K562 (cell line): ENCODE measurements around the gene UBL3. TPM values are rescaled to one million over a fixed set of nuclear protein-coding genes. Genes with fewer than 3 reads are reported as not detected.

Experiments used
- ATAC-seq: fragments of 200-7000 bp; cut with Tn5 transposase; 3 replicates; pipeline ENCODE4 v1.9.1; 2020; ENCODE audit warnings: moderate library complexity
- BruUV-seq: library from RNA; stranded (reverse); fragments of 400-500 nt; replicated peaks from 2 replicates; lab custom pipeline; 2021; lab: Mats Ljungman, UMichigan
- CTCF ChIA-PET: fragments of 300-600 bp; formaldehyde crosslinking; extraction: SDS; loops from one replicate; lab custom pipeline; 2021; ENCODE audit warnings: low intra/inter-chr PET ratio; lab: Yijun Ruan, JAX
- POLR2A ChIA-PET: fragments of 300-600, 350-650 bp; sonication (Branson Sonifier 250); formaldehyde crosslinking; extraction: SDS; loops from one replicate; lab custom pipeline; 2021; ENCODE audit warnings: antibody characterized with exemption, inconsistent platforms; lab: Yijun Ruan, JAX
- DNase-seq, 4 experiments: peaks; one replicate each; pipeline versions ENCODE4 v3.0.0 to v3.0.0-alpha.2; 2011 to 2018; ENCODE audit warnings: low spot score in 3 of 4, mixed read lengths in 3 of 4; ENCODE audit errors: extremely low read depth in 1 of 4
- FAIRE-seq: peaks from 2 replicates; lab custom pipeline; 2011; peaks lifted over from hg19 to GRCh38; lab: Jason Lieb, UNC
- H2AFZ ChIP-seq: 2 replicates; pipeline ENCODE4 v1.6.0; 2011; ENCODE audit warnings: low read depth, low read length, control low read depth, inconsistent platforms
- H3K27ac ChIP-seq: fragments of 200-600 bp; 3 replicates; pipeline ENCODE4 v1.8.0; 2011; ENCODE audit warnings: low read depth, mild to moderate bottlenecking, control low read depth, inconsistent platforms, low read length, moderate library complexity, mixed read lengths; ENCODE audit errors: extremely low read depth
- H3K27me3 ChIP-seq, 2 experiments: fragments of 300-600 bp in 1 of 2; 2 replicates in 1 of 2; 3 replicates in 1 of 2; pipeline versions ENCODE4 v1.6.0 to v1.8.0; 2011; ENCODE audit warnings: inconsistent platforms in 2 of 2, low read length in 2 of 2, mild to moderate bottlenecking in 1 of 2, mixed read lengths in 1 of 2, moderate library complexity in 1 of 2; ENCODE audit not compliant: control insufficient read depth in 2 of 2, insufficient read depth in 2 of 2
- H3K36me3 ChIP-seq: fragments of 300-600 bp; 3 replicates; pipeline ENCODE4 v1.8.0; 2011; ENCODE audit warnings: mild to moderate bottlenecking, low read length, inconsistent platforms; ENCODE audit not compliant: control insufficient read depth, insufficient read depth
- H3K4me1 ChIP-seq, 2 experiments: fragments of 200-600 bp in 1 of 2; replicated peaks in 1 of 2; 2 replicates in 1 of 2; 3 replicates in 1 of 2; pipeline versions ENCODE4 v1.5.1 to v1.8.0; 2011; ENCODE audit warnings: inconsistent platforms in 2 of 2, low read length in 2 of 2, mild to moderate bottlenecking in 1 of 2, mixed read lengths in 1 of 2, moderate library complexity in 1 of 2; ENCODE audit not compliant: control insufficient read depth in 2 of 2, insufficient read depth in 2 of 2
- H3K4me2 ChIP-seq: 2 replicates; pipeline ENCODE4 v1.6.1; 2011; ENCODE audit warnings: low read length, control low read depth, inconsistent platforms, mixed read lengths; ENCODE audit not compliant: insufficient read depth
- H3K4me3 ChIP-seq: fragments of 200-600 bp; sonication (generic), shearing (Covaris generic); 2 replicates; pipeline ENCODE4 v1.5.1; 2016; ENCODE audit warnings: control low read depth, inconsistent platforms
- H3K79me2 ChIP-seq: fragments of 200-600 bp; 3 replicates; pipeline ENCODE4 v1.8.0; 2011; ENCODE audit warnings: low read length, inconsistent platforms; ENCODE audit not compliant: control insufficient read depth, insufficient read depth
- H3K9ac ChIP-seq, 2 experiments: 2 replicates each; pipeline versions ENCODE4 v1.6.0 to v1.6.1; 2011; ENCODE audit warnings: low read depth in 2 of 2, low read length in 2 of 2, control low read depth in 1 of 2, inconsistent platforms in 1 of 2, mild to moderate bottlenecking in 1 of 2, mixed read lengths in 1 of 2; ENCODE audit not compliant: insufficient read depth in 1 of 2
- H3K9me1 ChIP-seq: one replicate; pipeline ENCODE4 v1.6.0; 2011; ENCODE audit warnings: inconsistent platforms, mild to moderate bottlenecking, low read length, moderate library complexity; ENCODE audit not compliant: control insufficient read depth, insufficient read depth
- H3K9me3 ChIP-seq: replicated peaks from 2 replicates; pipeline ENCODE4 v1.5.1; 2011; ENCODE audit warnings: low read depth, low read length, inconsistent platforms; ENCODE audit not compliant: control insufficient read depth, insufficient read depth
- H4K20me1 ChIP-seq: replicated peaks from 2 replicates; pipeline ENCODE4 v1.6.1; 2011; ENCODE audit warnings: low read length, inconsistent platforms, mixed read lengths; ENCODE audit not compliant: control insufficient read depth, insufficient read depth
- CEBPB ChIP-seq: fragments of 450-650 bp; IDR thresholded peaks from 2 replicates; pipeline ENCODE4 v1.6.1; 2016; ENCODE audit warnings: missing genetic modification characterization, missing compliant biosample characterization
- GABPB1 ChIP-seq: sonication (generic); formaldehyde crosslinking; IDR thresholded peaks from 2 replicates; pipeline ENCODE4 v1.8.0; 2022; ENCODE audit warnings: mild to moderate bottlenecking, missing genetic modification reagents
- NFATC3 ChIP-seq: fragments of 450-650 bp; IDR thresholded peaks from 2 replicates; pipeline ENCODE4 v1.6.1; 2017; ENCODE audit warnings: mild to moderate bottlenecking
- POLR3A ChIP-seq: IDR thresholded peaks from 2 replicates; pipeline ENCODE4 v1.6.1; 2011; ENCODE audit warnings: borderline replicate concordance, mild to moderate bottlenecking, moderate library complexity; ENCODE audit not compliant: insufficient read length, insufficient read depth; ENCODE audit errors: extremely low read depth
- PPARD ChIP-seq: fragments of 250-450 bp; sonication (Bioruptor Pico); IDR thresholded peaks from 2 replicates; pipeline ENCODE4 v1.8.0; 2022; ENCODE audit warnings: inconsistent platforms, mild to moderate bottlenecking, moderate library complexity
- ZC3H4 ChIP-seq: sonication (generic); formaldehyde crosslinking; IDR thresholded peaks from 2 replicates; pipeline ENCODE4 v1.9.0; 2021; ENCODE audit warnings: missing genetic modification reagents, borderline replicate concordance
- ZNF3 ChIP-seq: fragments of 250-450 bp; sonication (Bioruptor Pico); IDR thresholded peaks from 2 replicates; pipeline ENCODE4 v1.5.0; 2021; ENCODE audit warnings: mild to moderate bottlenecking, moderate library complexity
- ZNF431 ChIP-seq: sonication (generic); formaldehyde crosslinking; IDR thresholded peaks from 2 replicates; pipeline ENCODE4 v1.8.0; 2022; ENCODE audit warnings: mild to moderate bottlenecking, missing genetic modification reagents
- ZNF586 ChIP-seq: fragments of 450-650 bp; formaldehyde crosslinking; conservative IDR thresholded peaks from 2 replicates; pipeline ENCODE4 v1.4.0; 2020; ENCODE audit warnings: mild to moderate bottlenecking, moderate library complexity
- WGBS: fragments of 100-300 bp; shearing (Covaris generic); methylation state at CpG from one replicate; pipeline ENCODE4 v1.1.6; 2016; ENCODE audit warnings: low coverage, mixed read lengths; ENCODE audit not compliant: insufficient coverage; ENCODE audit errors: missing lambda C conversion rate; 5-methylcytosine and 5-hydroxymethylcytosine counted together
- in situ Hi-C: fragments of 300-500 bp; cut with MboI; formaldehyde crosslinking; loops from 4 replicates; pipeline ENCODE4 v1.15.0; 2018; ENCODE audit warnings: inconsistent platforms, mixed read lengths
- intact Hi-C: fragments of 100-400 bp; cut with micrococcal nuclease; formaldehyde crosslinking; loops from 2 replicates; pipeline ENCODE4 v1.14.2; 2022
- polyA plus RNA-seq, 8 experiments: library from polyadenylated mRNA; depleted of rRNA in 4 of 8; stranded (reverse) in 5 of 8; unstranded in 3 of 8; fragments of >200 nt; fragmentation: Nextera tagmentation in 2 of 8; fragmentation: Illumina TruSeq in 1 of 8; extraction: Ambion mirVana in 2 of 8; extraction: Trizol in 1 of 8; gene quantifications; 2 replicates each; pipeline versions ENCODE4 v1.2.1 to v1.2.3, GENCODE V29; 2011 to 2014; ENCODE audit warnings: inconsistent platforms in 1 of 8, missing spikeins in 1 of 8
- total RNA-seq, 7 experiments: library from RNA; depleted of rRNA in 6 of 7; stranded (reverse); fragments of >200 nt in 6 of 7; fragmentation: Illumina TruSeq in 2 of 7; extraction: Trizol in 2 of 7; gene quantifications; 2 replicates each; pipeline versions ENCODE4 v1.2.1 to v1.2.3, GENCODE V29; 2011 to 2021; ENCODE audit warnings: low replicate concordance in 1 of 7
- TF ChIP-seq, protein P1 (sequence below), 2 experiments: fragments of 450-650 bp in 1 of 2; sonication (generic) in 1 of 2; formaldehyde crosslinking; conservative IDR thresholded peaks; 2 replicates each; pipeline versions ENCODE4 v1.4.0 to v1.8.1; 2020 to 2022; ENCODE audit warnings: mild to moderate bottlenecking in 1 of 2, missing genetic modification reagents in 1 of 2
- TF ChIP-seq, protein P2 (sequence below): fragments of 450-650 bp; IDR thresholded peaks from 2 replicates; pipeline ENCODE4 v1.6.1; 2016; ENCODE audit warnings: mild to moderate bottlenecking, moderate library complexity

UBL3 gene
- total and polyA plus RNA-seq, 9 of the 15 experiments (the other 6 are each of a cell fraction or from before 2014, with no cell fraction given) = 0.64 to 2.4 (median 1.8) TPM

DNA sequence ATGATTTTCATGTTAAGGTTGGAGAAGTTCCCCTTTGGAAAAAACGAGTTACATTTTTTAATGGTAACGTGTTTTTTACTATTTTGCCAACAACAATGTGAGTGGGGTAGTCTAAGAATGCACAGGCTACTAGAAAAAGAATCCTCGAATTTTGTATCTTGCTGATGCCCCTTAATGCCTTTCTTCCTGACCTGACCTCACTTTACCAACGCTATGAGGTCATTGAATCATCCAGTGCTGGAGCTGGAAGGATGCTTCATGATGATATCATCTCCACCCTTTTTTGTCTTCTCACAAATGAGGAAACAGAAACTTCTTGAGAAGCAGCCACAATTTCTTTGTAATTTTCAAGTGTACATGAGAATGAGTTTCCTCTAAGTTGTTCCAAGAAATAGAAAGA, 8.2 kb upstream of the UBL3 start:
- Histone ChIP-seq H3K4me2 (no peak overlapping the region), H3K27me3 (peaks cover 2 to 7% of the 10 kb centered on the region in 2 experiments; a peak in 1 of 5 replicates), H3K36me3 (no peaks in the 10 kb centered on the region), H4K20me1 (no peaks in the 10 kb centered on the region), H3K9me1 (no peaks in the 10 kb centered on the region), H3K9ac (no peak overlapping the region), H3K4me1 (no peaks in the 10 kb centered on the region), H3K79me2 (no peaks in the 10 kb centered on the region), H2AFZ (no peak overlapping the region), H3K27ac (no peak overlapping the region), H3K4me3 (no peak overlapping the region), H3K9me3 (no peaks in the 10 kb centered on the region)
- no TSS peak for BruUV-seq
- in situ Hi-C loops (no loop called here), intact Hi-C loops (no loop called here)
- FAIRE-seq (no peak), ATAC-seq (no peak), DNase-seq (no peak)
- ChIA-PET CTCF (no interaction called here), POLR2A (no interaction called here)
- 0% methylated on average over 4 of the region's 4 CpGs for WGBS
- TF ChIP-seq GABPB1 (CRISPR knock-in tag) = no peak
- TF ChIP-seq CEBPB (tag) = no peak
- TF ChIP-seq, protein P1, sequence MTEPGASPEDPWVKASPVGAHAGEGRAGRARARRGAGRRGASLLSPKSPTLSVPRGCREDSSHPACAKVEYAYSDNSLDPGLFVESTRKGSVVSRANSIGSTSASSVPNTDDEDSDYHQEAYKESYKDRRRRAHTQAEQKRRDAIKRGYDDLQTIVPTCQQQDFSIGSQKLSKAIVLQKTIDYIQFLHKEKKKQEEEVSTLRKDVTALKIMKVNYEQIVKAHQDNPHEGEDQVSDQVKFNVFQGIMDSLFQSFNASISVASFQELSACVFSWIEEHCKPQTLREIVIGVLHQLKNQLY (CRISPR knock-in tag; conservative IDR thresholded peaks at IDR 0.05) = no peak
- TF ChIP-seq ZNF3 (CRISPR knock-in tag) = no peak
- TF ChIP-seq ZNF586 (CRISPR knock-in tag) = no peak
- TF ChIP-seq POLR3A = no peak
- no peak for TF ChIP-seq PPARD (CRISPR knock-in tag)
- TF ChIP-seq NFATC3 = no peak
- TF ChIP-seq ZC3H4 = no peak
- TF ChIP-seq, protein P2, sequence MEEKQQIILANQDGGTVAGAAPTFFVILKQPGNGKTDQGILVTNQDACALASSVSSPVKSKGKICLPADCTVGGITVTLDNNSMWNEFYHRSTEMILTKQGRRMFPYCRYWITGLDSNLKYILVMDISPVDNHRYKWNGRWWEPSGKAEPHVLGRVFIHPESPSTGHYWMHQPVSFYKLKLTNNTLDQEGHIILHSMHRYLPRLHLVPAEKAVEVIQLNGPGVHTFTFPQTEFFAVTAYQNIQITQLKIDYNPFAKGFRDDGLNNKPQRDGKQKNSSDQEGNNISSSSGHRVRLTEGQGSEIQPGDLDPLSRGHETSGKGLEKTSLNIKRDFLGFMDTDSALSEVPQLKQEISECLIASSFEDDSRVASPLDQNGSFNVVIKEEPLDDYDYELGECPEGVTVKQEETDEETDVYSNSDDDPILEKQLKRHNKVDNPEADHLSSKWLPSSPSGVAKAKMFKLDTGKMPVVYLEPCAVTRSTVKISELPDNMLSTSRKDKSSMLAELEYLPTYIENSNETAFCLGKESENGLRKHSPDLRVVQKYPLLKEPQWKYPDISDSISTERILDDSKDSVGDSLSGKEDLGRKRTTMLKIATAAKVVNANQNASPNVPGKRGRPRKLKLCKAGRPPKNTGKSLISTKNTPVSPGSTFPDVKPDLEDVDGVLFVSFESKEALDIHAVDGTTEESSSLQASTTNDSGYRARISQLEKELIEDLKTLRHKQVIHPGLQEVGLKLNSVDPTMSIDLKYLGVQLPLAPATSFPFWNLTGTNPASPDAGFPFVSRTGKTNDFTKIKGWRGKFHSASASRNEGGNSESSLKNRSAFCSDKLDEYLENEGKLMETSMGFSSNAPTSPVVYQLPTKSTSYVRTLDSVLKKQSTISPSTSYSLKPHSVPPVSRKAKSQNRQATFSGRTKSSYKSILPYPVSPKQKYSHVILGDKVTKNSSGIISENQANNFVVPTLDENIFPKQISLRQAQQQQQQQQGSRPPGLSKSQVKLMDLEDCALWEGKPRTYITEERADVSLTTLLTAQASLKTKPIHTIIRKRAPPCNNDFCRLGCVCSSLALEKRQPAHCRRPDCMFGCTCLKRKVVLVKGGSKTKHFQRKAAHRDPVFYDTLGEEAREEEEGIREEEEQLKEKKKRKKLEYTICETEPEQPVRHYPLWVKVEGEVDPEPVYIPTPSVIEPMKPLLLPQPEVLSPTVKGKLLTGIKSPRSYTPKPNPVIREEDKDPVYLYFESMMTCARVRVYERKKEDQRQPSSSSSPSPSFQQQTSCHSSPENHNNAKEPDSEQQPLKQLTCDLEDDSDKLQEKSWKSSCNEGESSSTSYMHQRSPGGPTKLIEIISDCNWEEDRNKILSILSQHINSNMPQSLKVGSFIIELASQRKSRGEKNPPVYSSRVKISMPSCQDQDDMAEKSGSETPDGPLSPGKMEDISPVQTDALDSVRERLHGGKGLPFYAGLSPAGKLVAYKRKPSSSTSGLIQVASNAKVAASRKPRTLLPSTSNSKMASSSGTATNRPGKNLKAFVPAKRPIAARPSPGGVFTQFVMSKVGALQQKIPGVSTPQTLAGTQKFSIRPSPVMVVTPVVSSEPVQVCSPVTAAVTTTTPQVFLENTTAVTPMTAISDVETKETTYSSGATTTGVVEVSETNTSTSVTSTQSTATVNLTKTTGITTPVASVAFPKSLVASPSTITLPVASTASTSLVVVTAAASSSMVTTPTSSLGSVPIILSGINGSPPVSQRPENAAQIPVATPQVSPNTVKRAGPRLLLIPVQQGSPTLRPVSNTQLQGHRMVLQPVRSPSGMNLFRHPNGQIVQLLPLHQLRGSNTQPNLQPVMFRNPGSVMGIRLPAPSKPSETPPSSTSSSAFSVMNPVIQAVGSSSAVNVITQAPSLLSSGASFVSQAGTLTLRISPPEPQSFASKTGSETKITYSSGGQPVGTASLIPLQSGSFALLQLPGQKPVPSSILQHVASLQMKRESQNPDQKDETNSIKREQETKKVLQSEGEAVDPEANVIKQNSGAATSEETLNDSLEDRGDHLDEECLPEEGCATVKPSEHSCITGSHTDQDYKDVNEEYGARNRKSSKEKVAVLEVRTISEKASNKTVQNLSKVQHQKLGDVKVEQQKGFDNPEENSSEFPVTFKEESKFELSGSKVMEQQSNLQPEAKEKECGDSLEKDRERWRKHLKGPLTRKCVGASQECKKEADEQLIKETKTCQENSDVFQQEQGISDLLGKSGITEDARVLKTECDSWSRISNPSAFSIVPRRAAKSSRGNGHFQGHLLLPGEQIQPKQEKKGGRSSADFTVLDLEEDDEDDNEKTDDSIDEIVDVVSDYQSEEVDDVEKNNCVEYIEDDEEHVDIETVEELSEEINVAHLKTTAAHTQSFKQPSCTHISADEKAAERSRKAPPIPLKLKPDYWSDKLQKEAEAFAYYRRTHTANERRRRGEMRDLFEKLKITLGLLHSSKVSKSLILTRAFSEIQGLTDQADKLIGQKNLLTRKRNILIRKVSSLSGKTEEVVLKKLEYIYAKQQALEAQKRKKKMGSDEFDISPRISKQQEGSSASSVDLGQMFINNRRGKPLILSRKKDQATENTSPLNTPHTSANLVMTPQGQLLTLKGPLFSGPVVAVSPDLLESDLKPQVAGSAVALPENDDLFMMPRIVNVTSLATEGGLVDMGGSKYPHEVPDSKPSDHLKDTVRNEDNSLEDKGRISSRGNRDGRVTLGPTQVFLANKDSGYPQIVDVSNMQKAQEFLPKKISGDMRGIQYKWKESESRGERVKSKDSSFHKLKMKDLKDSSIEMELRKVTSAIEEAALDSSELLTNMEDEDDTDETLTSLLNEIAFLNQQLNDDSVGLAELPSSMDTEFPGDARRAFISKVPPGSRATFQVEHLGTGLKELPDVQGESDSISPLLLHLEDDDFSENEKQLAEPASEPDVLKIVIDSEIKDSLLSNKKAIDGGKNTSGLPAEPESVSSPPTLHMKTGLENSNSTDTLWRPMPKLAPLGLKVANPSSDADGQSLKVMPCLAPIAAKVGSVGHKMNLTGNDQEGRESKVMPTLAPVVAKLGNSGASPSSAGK = no peak
- no peak for TF ChIP-seq ZNF431 (CRISPR knock-in tag)
